Keratinocyte (primary cell): Measurements from ENCODE around the gene SPATA19. TPM values are rescaled to one million over a fixed set of nuclear protein-coding genes. Genes with fewer than 3 reads are reported as not detected.

Experiments used
- DNase-seq: peaks from one replicate; pipeline ENCODE4 v3.0.0-alpha.2; 2011; ENCODE audit warnings: low read depth, missing footprints, low spot score
- FAIRE-seq: peaks from 2 replicates; lab custom pipeline; 2011; peaks lifted over from hg19 to GRCh38; lab: Jason Lieb, UNC
- H2AFZ ChIP-seq: 2 replicates; pipeline ENCODE4 v1.6.0; 2012; ENCODE audit warnings: low read length, control low read depth, inconsistent platforms; ENCODE audit not compliant: control insufficient read depth
- H3K27ac ChIP-seq: 2 replicates; pipeline ENCODE4 v1.5.1; 2011; ENCODE audit warnings: low read length; ENCODE audit not compliant: control insufficient read depth, insufficient read depth
- H3K27me3 ChIP-seq: 3 replicates; pipeline ENCODE4 v1.6.0; 2011; ENCODE audit warnings: low read length; ENCODE audit not compliant: control insufficient read depth, insufficient read depth; ENCODE audit errors: extremely low read depth
- H3K36me3 ChIP-seq, 2 experiments: 2 replicates in 1 of 2; 3 replicates in 1 of 2; pipeline ENCODE4 v1.5.1; 2011; ENCODE audit warnings: low read length in 2 of 2, mild to moderate bottlenecking in 1 of 2; ENCODE audit not compliant: control insufficient read depth in 2 of 2, insufficient read depth in 2 of 2; ENCODE audit errors: extremely low read depth in 1 of 2
- H3K4me1 ChIP-seq: 3 replicates; pipeline ENCODE4 v1.5.1; 2011; ENCODE audit warnings: low read length; ENCODE audit not compliant: control insufficient read depth, insufficient read depth; ENCODE audit errors: extremely low read depth
- H3K4me2 ChIP-seq: 3 replicates; pipeline ENCODE4 v1.6.0; 2011; ENCODE audit warnings: low read depth, low read length; ENCODE audit not compliant: control insufficient read depth, insufficient read depth; ENCODE audit errors: extremely low read depth
- H3K4me3 ChIP-seq, 3 experiments: fragments of 200-600 bp in 1 of 3; sonication (generic) in 1 of 3; 2 replicates in 2 of 3; 3 replicates in 1 of 3; pipeline ENCODE4 v1.5.1; 2011 to 2016; ENCODE audit warnings: low read length in 3 of 3, mild to moderate bottlenecking in 3 of 3, control low read depth in 2 of 3, inconsistent platforms in 1 of 3, low read depth in 1 of 3, mixed read lengths in 1 of 3, mixed run types in 1 of 3, moderate library complexity in 1 of 3; ENCODE audit not compliant: control insufficient read depth in 2 of 3, insufficient read depth in 2 of 3; ENCODE audit errors: extremely low read depth in 1 of 3
- H3K79me2 ChIP-seq: 2 replicates; pipeline ENCODE4 v1.6.0; 2012; ENCODE audit warnings: low read length; ENCODE audit not compliant: control insufficient read depth, insufficient read depth
- H3K9ac ChIP-seq: 3 replicates; pipeline ENCODE4 v1.6.0; 2011; ENCODE audit warnings: low read length; ENCODE audit not compliant: control insufficient read depth, insufficient read depth; ENCODE audit errors: extremely low read depth
- H3K9me1 ChIP-seq: 3 replicates; pipeline ENCODE4 v1.6.0; 2011; ENCODE audit warnings: low read length; ENCODE audit not compliant: control insufficient read depth, insufficient read depth; ENCODE audit errors: extremely low read depth
- H3K9me3 ChIP-seq: 2 replicates; pipeline ENCODE4 v1.5.1; 2012; ENCODE audit warnings: low read depth, low read length; ENCODE audit not compliant: control insufficient read depth
- H4K20me1 ChIP-seq: 3 replicates; pipeline ENCODE4 v1.6.0; 2011; ENCODE audit warnings: low read length; ENCODE audit not compliant: control insufficient read depth, insufficient read depth; ENCODE audit errors: extremely low read depth
- CTCF ChIP-seq, 3 experiments: IDR thresholded peaks in 1 of 3; conservative IDR thresholded peaks in 1 of 3; optimal IDR thresholded peaks in 1 of 3; 2 replicates in 2 of 3; 3 replicates in 1 of 3; pipeline versions ENCODE3 to v1.5.1; 2011; ENCODE audit warnings: low read length in 3 of 3, mild to moderate bottlenecking in 3 of 3, moderate library complexity in 2 of 3, control low read depth in 1 of 3, inconsistent platforms in 1 of 3; ENCODE audit not compliant: insufficient read depth in 2 of 3; ENCODE audit errors: extremely low read depth in 1 of 3
- EZH2 ChIP-seq: IDR thresholded peaks from one replicate; pipeline ENCODE4 v1.6.1; 2012; ENCODE audit warnings: inconsistent platforms, mild to moderate bottlenecking, low read length, moderate library complexity
- dilution Hi-C: fragments of 300-500 bp; cut with MboI; formaldehyde crosslinking; loops from one replicate; pipeline ENCODE4 v1.7.0; 2020; ENCODE audit warnings: low sequenced_read_pairs; ENCODE audit not compliant: extremely low pct_ligation_motif_present
- polyA plus RNA-seq, 5 experiments: library from polyadenylated mRNA; depleted of rRNA in 3 of 5; stranded (reverse) in 3 of 5; stranded (forward) in 1 of 5; unstranded in 1 of 5; fragments of >200 nt; gene quantifications; 1 replicate in 1 of 5; 2 replicates in 3 of 5; 3 replicates in 1 of 5; pipeline versions ENCODE4 v1.2.1 to v1.2.3, GENCODE V29; 2011 to 2012; ENCODE audit warnings: missing spikeins in 2 of 5, low read depth in 1 of 5, low replicate concordance in 1 of 5

Gene SPATA19
- polyA plus RNA-seq, 1 donor (not counting 4 experiments of a cell fraction or from before 2014, with no cell fraction given), result 0.26 TPM

- TF ChIP-seq CTCF (optimal IDR thresholded peaks at IDR 0.05 in 1 of 3, IDR thresholded peaks at IDR 0.05 in 1 of 3, conservative IDR thresholded peaks at IDR 0.05 in 1 of 3; ENCODE audit: extremely low read depth in 1 of 3, insufficient read depth in 2 of 3, low read length in 3 of 3), result no peak
- no peak for TF ChIP-seq EZH2
- no peaks in the 10 kb centered on the region for H3K79me2 ChIP-seq
- FAIRE-seq, result no peak
- H3K9ac ChIP-seq, result no peak overlapping the region
- H2AFZ ChIP-seq, result no peak overlapping the region
- no peak overlapping the region for H3K4me3 ChIP-seq
- no peaks in the 10 kb centered on the region for H4K20me1 ChIP-seq
- H3K36me3 ChIP-seq, result no peaks in the 10 kb centered on the region
- no peak for DNase-seq
- no peaks in the 10 kb centered on the region for H3K4me1 ChIP-seq
- dilution Hi-C loops, result no loop called here
- no peaks in the 10 kb centered on the region for H3K9me1 ChIP-seq
- no peak overlapping the region for H3K27ac ChIP-seq
- no peaks in the 10 kb centered on the region for H3K27me3 ChIP-seq
- H3K9me3 ChIP-seq, result peaks cover 2% of the 10 kb centered on the region
- H3K4me2 ChIP-seq, result no peak overlapping the region
Measured at GRCh38 chr11:133797554-133797953, 47.8 kb downstream of the SPATA19 start.

GRCh38 chr11:133796043-133796795 is 49.1 kb downstream of the SPATA19 start:
- no peak overlapping the region for H3K9ac ChIP-seq
- no peak overlapping the region for H3K4me3 ChIP-seq
- no peaks in the 10 kb centered on the region for H4K20me1 ChIP-seq
- FAIRE-seq, result no peak
- TF ChIP-seq CTCF (optimal IDR thresholded peaks at IDR 0.05 in 1 of 3, IDR thresholded peaks at IDR 0.05 in 1 of 3, conservative IDR thresholded peaks at IDR 0.05 in 1 of 3; ENCODE audit: extremely low read depth in 1 of 3, insufficient read depth in 2 of 3, low read length in 3 of 3), result no peak
- TF ChIP-seq EZH2, result no peak
- no peak overlapping the region for H3K4me2 ChIP-seq
- no peaks in the 10 kb centered on the region for H3K36me3 ChIP-seq
- no peaks in the 10 kb centered on the region for H3K4me1 ChIP-seq
- no peak overlapping the region for H3K27ac ChIP-seq
- peaks cover 2% of the 10 kb centered on the region for H3K9me3 ChIP-seq
- dilution Hi-C loops, result no loop called here
- no peak overlapping the region for H2AFZ ChIP-seq
- DNase-seq, result no peak
- no peaks in the 10 kb centered on the region for H3K9me1 ChIP-seq
- no peaks in the 10 kb centered on the region for H3K79me2 ChIP-seq
- H3K27me3 ChIP-seq, result no peaks in the 10 kb centered on the region
